KMS-11 (cell line): ENCODE results near the gene GART.
"Not testable (repeated sequence)": the region's sequence is repeated elsewhere in the genome, so short reads cannot be mapped to it uniquely, and the experiment has no call there.

Source experiments
- H2AFZ ChIP-seq: fragments of 200-600 bp; sonication (generic); 2 replicates; pipeline ENCODE4 v1.6.1; 2016; ENCODE audit warnings: antibody characterized with exemption, mixed run types, low read depth
- H3K27ac ChIP-seq: fragments of 200-600 bp; sonication (generic); 2 replicates; pipeline ENCODE4 v1.6.1; 2016; ENCODE audit warnings: mild to moderate bottlenecking, mixed run types
- H3K27me3 ChIP-seq: fragments of 200-600 bp; sonication (generic); 2 replicates; pipeline ENCODE4 v1.6.1; 2017; ENCODE audit warnings: mild to moderate bottlenecking, low read depth, mixed run types, moderate library complexity; ENCODE audit not compliant: insufficient read depth
- H3K36me3 ChIP-seq: fragments of 200-600 bp; sonication (generic); 2 replicates; pipeline ENCODE4 v1.6.1; 2017; ENCODE audit warnings: mild to moderate bottlenecking, mixed run types; ENCODE audit not compliant: insufficient read depth
- H3K4me1 ChIP-seq: fragments of 200-600 bp; sonication (generic); 2 replicates; pipeline ENCODE4 v1.6.1; 2016; ENCODE audit warnings: mild to moderate bottlenecking, low read depth, mixed run types; ENCODE audit not compliant: poor library complexity, severe bottlenecking
- H3K4me2 ChIP-seq: fragments of 200-600 bp; sonication (generic); 2 replicates; pipeline ENCODE4 v1.7.0; 2016; ENCODE audit warnings: mild to moderate bottlenecking, mixed run types
- H3K4me3 ChIP-seq: fragments of 200-600 bp; sonication (generic); IDR thresholded peaks from 2 replicates; pipeline ENCODE4 v1.6.1; 2017; ENCODE audit warnings: low read depth, low read length, mixed read lengths; ENCODE audit not compliant: insufficient read depth
- H3K79me2 ChIP-seq: fragments of 200-600 bp; sonication (generic); 2 replicates; pipeline ENCODE4 v1.6.1; 2016; ENCODE audit warnings: low read depth, mixed run types; ENCODE audit not compliant: insufficient read depth
- H3K9ac ChIP-seq: fragments of 200-600 bp; sonication (generic); 2 replicates; pipeline ENCODE4 v1.6.1; 2016; ENCODE audit warnings: mild to moderate bottlenecking, mixed run types
- H4K20me1 ChIP-seq: fragments of 200-600 bp; sonication (generic); 2 replicates; pipeline ENCODE4 v1.6.1; 2016; ENCODE audit warnings: mild to moderate bottlenecking, mixed run types; ENCODE audit not compliant: insufficient read depth
- TF ChIP-seq, protein P1 (sequence below): fragments of 200-600 bp; sonication (generic); conservative IDR thresholded peaks from 2 replicates; pipeline ENCODE4 v1.6.1; 2017; ENCODE audit warnings: low read depth, mild to moderate bottlenecking, antibody characterized with exemption, low read length, moderate library complexity, mixed read lengths

The GART gene

GRCh38 chr21:33473344-33473743, 68.6 kb downstream of the GART start:
- Histone ChIP-seq H3K27me3 (no peaks in the 10 kb centered on the region), H3K4me1 (peaks cover 4% of the 10 kb centered on the region), H3K9ac (no peak overlapping the region), H3K27ac (no peak overlapping the region), H3K4me3 (no peak overlapping the region), H2AFZ (no peak overlapping the region), H3K79me2 (peaks cover 31% of the 10 kb centered on the region), H3K36me3 (no peaks in the 10 kb centered on the region), H3K4me2 (no peak overlapping the region), H4K20me1 (no peaks in the 10 kb centered on the region)
- TF ChIP-seq, protein P1, sequence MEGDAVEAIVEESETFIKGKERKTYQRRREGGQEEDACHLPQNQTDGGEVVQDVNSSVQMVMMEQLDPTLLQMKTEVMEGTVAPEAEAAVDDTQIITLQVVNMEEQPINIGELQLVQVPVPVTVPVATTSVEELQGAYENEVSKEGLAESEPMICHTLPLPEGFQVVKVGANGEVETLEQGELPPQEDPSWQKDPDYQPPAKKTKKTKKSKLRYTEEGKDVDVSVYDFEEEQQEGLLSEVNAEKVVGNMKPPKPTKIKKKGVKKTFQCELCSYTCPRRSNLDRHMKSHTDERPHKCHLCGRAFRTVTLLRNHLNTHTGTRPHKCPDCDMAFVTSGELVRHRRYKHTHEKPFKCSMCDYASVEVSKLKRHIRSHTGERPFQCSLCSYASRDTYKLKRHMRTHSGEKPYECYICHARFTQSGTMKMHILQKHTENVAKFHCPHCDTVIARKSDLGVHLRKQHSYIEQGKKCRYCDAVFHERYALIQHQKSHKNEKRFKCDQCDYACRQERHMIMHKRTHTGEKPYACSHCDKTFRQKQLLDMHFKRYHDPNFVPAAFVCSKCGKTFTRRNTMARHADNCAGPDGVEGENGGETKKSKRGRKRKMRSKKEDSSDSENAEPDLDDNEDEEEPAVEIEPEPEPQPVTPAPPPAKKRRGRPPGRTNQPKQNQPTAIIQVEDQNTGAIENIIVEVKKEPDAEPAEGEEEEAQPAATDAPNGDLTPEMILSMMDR, result no peak

GRCh38 chr21:33470701-33471100, 71.2 kb downstream of the GART start:
- Histone ChIP-seq H3K36me3 (no peaks in the 10 kb centered on the region), H3K4me2 (no peak overlapping the region), H3K79me2 (peaks cover 11% of the 10 kb centered on the region; the same call in 1 of the 2 replicates), H3K27ac (no peak overlapping the region), H2AFZ (no peak overlapping the region), H3K4me1 (no peaks in the 10 kb centered on the region), H3K9ac (no peak overlapping the region), H3K4me3 (no peak overlapping the region), H4K20me1 (no peaks in the 10 kb centered on the region), H3K27me3 (no peaks in the 10 kb centered on the region)
- TF ChIP-seq, protein P1, result no peak

- not testable (repeated sequence) for H3K79me2 ChIP-seq, H4K20me1 ChIP-seq, H3K36me3 ChIP-seq, H3K4me3 ChIP-seq, H3K27me3 ChIP-seq, H3K9ac ChIP-seq, H2AFZ ChIP-seq, H3K27ac ChIP-seq, H3K4me1 ChIP-seq, H3K4me2 ChIP-seq
Measured at GRCh38 chr21:33469183-33469582, 72.7 kb downstream of the GART start.

- no peaks in the 10 kb centered on the region for H3K4me1 ChIP-seq
- H3K79me2 ChIP-seq, result no peaks in the 10 kb centered on the region
- H3K9ac ChIP-seq, result no peak overlapping the region
- no peaks in the 10 kb centered on the region for H3K27me3 ChIP-seq
- H3K36me3 ChIP-seq, result no peaks in the 10 kb centered on the region
- no peaks in the 10 kb centered on the region for H4K20me1 ChIP-seq
- no peak overlapping the region for H3K4me3 ChIP-seq
- no peak overlapping the region for H2AFZ ChIP-seq
- no peak overlapping the region for H3K4me2 ChIP-seq
- H3K27ac ChIP-seq, result no peak overlapping the region
- TF ChIP-seq, protein P1, result no peak
Measured at GRCh38 chr21:33461538-33462250, 80.2 kb downstream of the GART start.

DNA sequence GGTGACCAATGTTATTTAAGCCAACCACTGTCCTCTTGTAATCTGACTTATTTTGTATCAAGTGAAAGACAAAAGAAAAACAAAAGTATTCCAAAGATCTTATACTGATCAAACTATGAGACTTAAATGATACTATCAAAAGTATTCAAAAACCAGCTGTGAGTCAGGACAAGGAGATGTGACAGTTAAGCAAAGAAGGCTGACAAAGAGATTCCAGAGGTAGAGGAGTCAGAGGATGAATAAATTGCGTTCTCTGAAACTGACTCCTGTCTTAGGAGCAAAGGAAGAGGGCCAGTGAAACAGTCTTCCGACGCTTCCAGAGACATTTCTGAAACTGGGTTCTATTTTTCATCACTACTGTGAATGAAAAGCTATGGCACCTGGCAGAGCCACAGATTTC, 83.1 kb downstream of the GART start:
- no peak overlapping the region for H3K4me3 ChIP-seq

More for the DNA sequence above, 83.1 kb downstream of the GART start:
- Histone ChIP-seq H3K27ac (no peak overlapping the region), H2AFZ (no peak overlapping the region), H3K4me2 (no peak overlapping the region), H3K9ac (no peak overlapping the region), H3K79me2 (no peaks in the 10 kb centered on the region), H3K4me1 (no peaks in the 10 kb centered on the region), H4K20me1 (no peaks in the 10 kb centered on the region), H3K27me3 (no peaks in the 10 kb centered on the region), H3K36me3 (no peaks in the 10 kb centered on the region)
- TF ChIP-seq, protein P1, result no peak
